Breast epithelium (tissue), 4 donors: Measurements from ENCODE around the gene SMCO2. TPM values are rescaled to one million over a fixed set of nuclear protein-coding genes. Genes with fewer than 3 reads are reported as not detected.

Source experiments
- DNase-seq, 2 donors: peaks; one replicate each; pipeline ENCODE4 v3.0.0-alpha.2; 2019; ENCODE audit warnings: low spot score in 2 of 2
- H3K27ac ChIP-seq, 2 donors: fragments of 200-600 bp; sonication (generic) in 1 of 2; one replicate each; pipeline ENCODE4 v1.5.1; 2016 to 2019; ENCODE audit warnings: mild to moderate bottlenecking in 1 of 2
- H3K27me3 ChIP-seq, 2 donors: fragments of 200-600 bp; sonication (generic) in 1 of 2; one replicate each; pipeline versions ENCODE4 v1.5.1 to v1.6.0; 2017 to 2019; ENCODE audit warnings: control low read depth in 1 of 2, mild to moderate bottlenecking in 1 of 2
- H3K36me3 ChIP-seq: fragments of 200-600 bp; one replicate; pipeline ENCODE4 v1.5.1; 2019
- H3K4me1 ChIP-seq, 2 donors: fragments of 200-600 bp; sonication (generic); one replicate each; pipeline ENCODE4 v1.5.1; 2016 to 2019; ENCODE audit warnings: control low read depth in 1 of 2
- H3K4me3 ChIP-seq, 3 donors: fragments of 200-600 bp; sonication (generic); 1 replicate in 2 of 3; 2 replicates in 1 of 3; pipeline ENCODE4 v1.5.1; 2016 to 2019; ENCODE audit warnings: mild to moderate bottlenecking in 3 of 3, moderate library complexity in 2 of 3
- H3K9me3 ChIP-seq, 2 donors: fragments of 200-600 bp; sonication (generic) in 1 of 2; one replicate each; pipeline ENCODE4 v1.5.1; 2016 to 2019; ENCODE audit warnings: control low read depth in 1 of 2
- POLR2A ChIP-seq: fragments of 450-650 bp; IDR thresholded peaks from one replicate; pipeline ENCODE4 v1.6.1; 2016; ENCODE audit warnings: antibody characterized with exemption, mild to moderate bottlenecking, moderate library complexity
- POLR2AphosphoS5 ChIP-seq, 3 donors: sonication (generic); formaldehyde crosslinking; IDR thresholded peaks; one replicate each; pipeline ENCODE4 v1.6.1; 2017; ENCODE audit warnings: antibody characterized with exemption in 3 of 3
- intact Hi-C: fragments of 100-400 bp; cut with DNase I; formaldehyde crosslinking; loops from one replicate; pipeline ENCODE4 v1.15.1; 2023; ENCODE audit warnings: low total_unique reads
- total RNA-seq, 3 donors: library from RNA; depleted of rRNA; stranded (reverse); fragments of >200 nt; gene quantifications; one replicate each; pipeline ENCODE4 v1.1.0, GENCODE V29; 2016
- TF ChIP-seq, protein P1 (sequence below), 3 donors: fragments of 450-650 bp; IDR thresholded peaks; one replicate each; pipeline ENCODE4 v1.5.1; 2016 to 2017; ENCODE audit warnings: antibody characterized with exemption in 3 of 3, mild to moderate bottlenecking in 3 of 3, moderate library complexity in 3 of 3

Gene SMCO2
- total RNA-seq, 3 donors from 2014 or later = not detected

- intact Hi-C loops = no loop called here
Observed at GRCh38 chr12:27462151-27462694, 15.7 kb downstream of the SMCO2 start.

GRCh38 chr12:27462851-27463250, 16.3 kb downstream of the SMCO2 start:
- intact Hi-C loops = no loop called here
- Histone ChIP-seq H3K36me3 (no peaks in the 10 kb centered on the region), H3K27me3 (no peaks in the 10 kb centered on the region), H3K9me3 (no peaks in the 10 kb centered on the region), H3K4me1 (peaks cover 0 to 5% of the 10 kb centered on the region in 2 donors), H3K4me3 (no peak overlapping the region), H3K27ac (peak overlapping the region; percentile 15 to 75)
- DNase-seq = no peak
- TF ChIP-seq POLR2A = no peak
- TF ChIP-seq POLR2AphosphoS5 (IDR thresholded peaks at IDR 0.05) = no peak
- TF ChIP-seq, protein P1, sequence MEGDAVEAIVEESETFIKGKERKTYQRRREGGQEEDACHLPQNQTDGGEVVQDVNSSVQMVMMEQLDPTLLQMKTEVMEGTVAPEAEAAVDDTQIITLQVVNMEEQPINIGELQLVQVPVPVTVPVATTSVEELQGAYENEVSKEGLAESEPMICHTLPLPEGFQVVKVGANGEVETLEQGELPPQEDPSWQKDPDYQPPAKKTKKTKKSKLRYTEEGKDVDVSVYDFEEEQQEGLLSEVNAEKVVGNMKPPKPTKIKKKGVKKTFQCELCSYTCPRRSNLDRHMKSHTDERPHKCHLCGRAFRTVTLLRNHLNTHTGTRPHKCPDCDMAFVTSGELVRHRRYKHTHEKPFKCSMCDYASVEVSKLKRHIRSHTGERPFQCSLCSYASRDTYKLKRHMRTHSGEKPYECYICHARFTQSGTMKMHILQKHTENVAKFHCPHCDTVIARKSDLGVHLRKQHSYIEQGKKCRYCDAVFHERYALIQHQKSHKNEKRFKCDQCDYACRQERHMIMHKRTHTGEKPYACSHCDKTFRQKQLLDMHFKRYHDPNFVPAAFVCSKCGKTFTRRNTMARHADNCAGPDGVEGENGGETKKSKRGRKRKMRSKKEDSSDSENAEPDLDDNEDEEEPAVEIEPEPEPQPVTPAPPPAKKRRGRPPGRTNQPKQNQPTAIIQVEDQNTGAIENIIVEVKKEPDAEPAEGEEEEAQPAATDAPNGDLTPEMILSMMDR (IDR thresholded peaks at IDR 0.05) = no peak

More at GRCh38 chr12:27462151-27462694, 15.7 kb downstream of the SMCO2 start:
- Histone ChIP-seq H3K4me1 (peaks cover 0 to 5% of the 10 kb centered on the region in 2 donors), H3K4me3 (peak overlapping the region in 1 of 3 donors; percentile 32), H3K27ac (peak overlapping the region; percentile 46 to 75), H3K36me3 (no peaks in the 10 kb centered on the region), H3K27me3 (no peaks in the 10 kb centered on the region), H3K9me3 (no peaks in the 10 kb centered on the region)
- TF ChIP-seq, protein P1 (IDR thresholded peaks at IDR 0.05) = no peak
- TF ChIP-seq POLR2A = no peak
- no peak for TF ChIP-seq POLR2AphosphoS5 (IDR thresholded peaks at IDR 0.05)
- DNase-seq = no peak

DNA sequence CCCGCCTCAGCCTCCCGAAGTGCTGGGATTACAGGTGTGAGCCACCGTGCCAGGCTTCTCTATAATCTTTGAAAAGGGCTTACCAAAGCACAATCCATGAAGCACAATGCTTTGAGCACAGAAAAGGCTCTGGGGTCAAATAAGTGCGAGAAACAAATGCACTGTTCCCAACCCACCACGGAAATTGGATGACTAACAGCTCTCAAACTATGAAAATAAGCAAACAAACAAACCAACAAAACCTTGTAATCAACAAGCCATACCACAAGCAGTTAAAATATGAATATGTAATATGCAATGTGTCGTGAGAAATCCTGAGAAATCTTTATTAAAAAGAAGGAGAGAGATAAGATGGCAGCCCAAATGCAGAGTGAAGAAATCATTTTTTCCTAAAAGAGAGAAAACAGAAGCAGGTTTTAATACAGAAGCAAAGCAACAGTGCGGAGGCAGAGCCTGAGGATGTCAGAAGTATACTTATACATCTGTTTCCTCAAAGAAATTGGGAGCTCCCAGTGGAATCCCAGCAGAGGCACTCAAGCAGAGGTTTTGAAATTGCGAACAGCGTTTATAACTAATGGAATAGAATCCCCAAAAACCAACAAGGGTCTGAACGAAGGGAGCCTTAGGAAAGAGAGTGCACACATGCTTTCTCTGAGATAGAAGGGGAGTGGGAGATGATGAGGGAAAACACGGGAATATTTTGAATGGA, 17.1 kb downstream of the SMCO2 start:
- H3K36me3 ChIP-seq = no peaks in the 10 kb centered on the region
- H3K4me1 ChIP-seq = peaks cover 0 to 5% of the 10 kb centered on the region in 2 donors
- DNase-seq = no peak
- peak overlapping the region in 1 of 2 donors; percentile 75 for H3K27ac ChIP-seq
- TF ChIP-seq POLR2AphosphoS5 (IDR thresholded peaks at IDR 0.05) (no peak), POLR2A (no peak)
- TF ChIP-seq, protein P1 (IDR thresholded peaks at IDR 0.05) = no peak
- intact Hi-C loops = no loop called here
- H3K9me3 ChIP-seq = no peaks in the 10 kb centered on the region
- no peaks in the 10 kb centered on the region for H3K27me3 ChIP-seq
- no peak overlapping the region for H3K4me3 ChIP-seq

- no peaks in the 10 kb centered on the region for H3K36me3 ChIP-seq
- H3K27me3 ChIP-seq = no peaks in the 10 kb centered on the region
- TF ChIP-seq POLR2A = no peak
- intact Hi-C loops = no loop called here
- no peak overlapping the region for H3K27ac ChIP-seq
- no peak overlapping the region for H3K4me3 ChIP-seq
- peaks cover 0 to 5% of the 10 kb centered on the region in 2 donors for H3K4me1 ChIP-seq
- DNase-seq = no peak
- no peaks in the 10 kb centered on the region for H3K9me3 ChIP-seq
Observed at GRCh38 chr12:27464220-27464554, 17.7 kb downstream of the SMCO2 start.

DNA sequence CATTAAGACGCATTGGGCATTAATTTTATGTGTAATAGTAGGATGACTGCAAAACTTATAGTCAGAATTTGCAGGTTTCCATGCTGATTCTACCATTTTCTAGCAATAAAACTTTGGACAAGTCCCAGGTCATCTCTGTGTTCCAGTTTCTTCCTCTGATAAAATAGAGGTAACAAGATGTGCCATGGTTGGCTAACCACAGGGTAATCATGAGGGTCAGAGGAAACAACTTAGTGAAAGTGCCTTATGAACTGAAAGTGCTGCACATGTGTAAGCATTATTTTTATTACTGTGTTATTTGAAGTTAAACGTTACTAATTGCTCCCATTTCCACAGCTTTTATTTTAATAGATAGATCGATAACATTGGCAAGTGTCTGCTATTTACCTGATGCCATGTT, 21.1 kb downstream of the SMCO2 start:
- TF ChIP-seq, protein P1 (IDR thresholded peaks at IDR 0.05) = no peak
- no peak for TF ChIP-seq POLR2AphosphoS5 (IDR thresholded peaks at IDR 0.05)
- TF ChIP-seq POLR2A = no peak
- H3K27ac ChIP-seq = no peak overlapping the region
- intact Hi-C loops = loop anchor here (5.0 kb wide), 1 partner anchor 1965 kb away; no protein-coding TSS in a partner anchor
- no peak for DNase-seq
- no peaks in the 10 kb centered on the region for H3K36me3 ChIP-seq
- no peak overlapping the region for H3K4me3 ChIP-seq
- H3K27me3 ChIP-seq = no peaks in the 10 kb centered on the region
- H3K9me3 ChIP-seq = no peaks in the 10 kb centered on the region
- peaks cover 0 to 4% of the 10 kb centered on the region in 2 donors for H3K4me1 ChIP-seq
